Caki2 (cell line): ENCODE measurements around the gene AARSD1. TPM values are rescaled to one million over a fixed set of nuclear protein-coding genes. Genes with fewer than 3 reads are reported as not detected.
"Not testable (repeated sequence)": the region's sequence is repeated elsewhere in the genome, so short reads cannot be mapped to it uniquely, and the experiment has no call there.

Experiments used
- DNase-seq: peaks from one replicate; pipeline ENCODE4 v3.0.0-alpha.2; 2015; ENCODE audit warnings: low read depth
- in situ Hi-C: cut with HindIII; loops from 2 replicates; pipeline ENCODE4 v1.10.0; 2016; ENCODE audit warnings: low sequenced_read_pairs, low pct_unique_long_range_greater_than_20kb, mixed read lengths
- total RNA-seq: library from RNA; depleted of rRNA; stranded (reverse); fragments of >200 nt; shearing (Covaris generic); gene quantifications from 2 replicates; pipeline ENCODE4 v1.2.3, GENCODE V29; 2014; ENCODE audit warnings: low replicate concordance

The AARSD1 gene
- total RNA-seq, 1 experiment from 2014 or later: 50.3 TPM

DNA sequence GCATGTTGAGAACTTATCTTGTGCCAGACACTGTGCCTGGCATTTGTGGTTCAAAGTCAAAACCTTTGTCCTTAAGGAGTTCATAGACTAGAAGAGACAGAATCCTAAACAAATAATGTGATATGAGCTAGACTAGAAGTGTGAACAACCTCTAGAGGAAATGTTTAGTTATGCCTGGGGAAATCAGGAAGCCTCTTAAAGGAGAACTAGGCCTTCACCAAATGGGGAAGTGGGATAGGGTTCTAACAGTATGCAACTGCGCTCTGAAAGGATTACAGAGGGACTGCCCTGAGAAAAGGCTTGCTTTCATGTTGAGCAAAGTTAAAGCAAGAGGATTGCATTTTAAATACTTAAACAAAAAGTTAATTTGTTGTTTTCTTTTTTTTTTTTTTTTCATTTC is 21.0 kb upstream of the AARSD1 start:
- DNase-seq: no peak
- in situ Hi-C loops: no loop called here

DNA sequence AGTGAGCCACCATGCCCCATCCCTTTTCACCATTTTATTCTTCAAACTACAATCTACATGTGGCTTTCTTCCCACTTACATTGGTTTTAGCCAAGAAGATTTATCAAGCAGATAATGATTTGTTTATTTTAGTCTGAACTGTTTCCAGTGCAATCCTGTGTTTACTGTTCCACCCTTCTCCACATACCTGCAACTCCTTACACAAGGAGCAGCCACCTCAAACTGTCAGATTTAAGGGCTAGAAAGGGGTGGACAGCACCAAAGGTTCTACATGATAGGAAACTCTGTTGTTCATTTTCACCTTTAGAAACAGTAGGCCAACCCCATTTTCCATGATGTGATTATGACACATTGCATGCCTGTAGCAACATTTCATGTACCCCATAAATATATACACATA is 18.0 kb upstream of the AARSD1 start:
- no peak for DNase-seq
- in situ Hi-C loops: no loop called here

DNA sequence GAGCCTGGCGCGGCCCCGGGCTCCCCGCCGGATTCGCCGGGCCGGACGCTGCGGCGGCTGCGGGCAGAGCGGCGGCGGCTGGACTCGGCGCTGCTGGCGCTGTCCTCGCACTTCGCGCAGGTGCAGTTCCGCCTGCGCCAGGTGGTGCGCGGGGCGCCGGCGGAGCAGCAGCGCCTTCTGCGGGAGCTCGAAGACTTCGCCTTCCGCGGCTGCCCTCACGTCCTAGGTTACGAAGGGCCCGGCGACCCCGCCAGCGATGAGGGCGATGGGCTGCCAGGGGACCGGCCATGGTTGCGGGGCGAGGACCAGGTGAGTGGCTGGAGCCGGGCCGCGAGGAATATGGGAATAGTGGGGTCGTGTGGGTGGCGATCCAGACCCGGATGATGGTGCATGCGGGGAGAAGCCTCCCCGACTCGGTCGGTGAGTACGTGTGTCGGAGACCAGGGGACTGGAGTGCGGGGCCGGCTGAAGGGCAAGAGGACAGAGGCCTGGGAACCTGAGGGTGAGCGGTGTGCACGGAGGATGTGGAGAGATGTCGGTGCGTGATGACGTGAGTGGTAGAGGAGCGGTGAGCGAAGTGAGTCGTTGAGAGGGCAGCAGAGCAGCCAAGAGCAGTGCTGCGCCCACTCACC is 16.6 kb upstream of the AARSD1 start:
- DNase-seq: peak; percentile 49
- in situ Hi-C loops: no loop called here

DNA sequence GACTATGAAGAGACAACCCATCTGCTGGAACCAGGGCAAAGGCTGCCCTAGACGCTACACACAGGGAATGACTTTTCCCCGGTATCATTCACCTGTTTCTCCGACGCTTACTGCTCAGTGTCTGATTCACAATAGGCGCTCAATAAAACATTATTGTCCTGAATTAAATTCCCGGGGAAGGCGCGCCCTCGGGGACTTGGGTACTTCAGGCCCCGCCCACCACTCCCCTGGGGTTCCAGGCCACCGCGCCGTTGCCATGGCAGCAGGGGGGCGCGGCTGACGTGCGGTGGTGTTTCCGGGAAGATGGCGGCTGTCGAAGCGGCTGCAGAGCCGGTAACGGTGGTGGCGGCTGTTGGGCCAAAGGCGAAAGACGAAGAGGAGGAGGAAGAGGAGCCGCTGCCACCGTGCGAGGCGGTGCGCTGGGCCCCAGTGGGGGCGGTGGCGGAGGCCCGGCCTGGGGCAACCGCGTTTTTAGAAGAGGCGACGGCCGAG is 16.1 kb upstream of the AARSD1 start, which contains the start of gene RUNDC1:
RUNDC1 (plus strand) TSS at position 292 of the 492 bp plus-strand sequence; CDS start at position 304, 12 bp downstream.
- DNase-seq: peak; percentile 86
- in situ Hi-C loops: no loop called here

DNA sequence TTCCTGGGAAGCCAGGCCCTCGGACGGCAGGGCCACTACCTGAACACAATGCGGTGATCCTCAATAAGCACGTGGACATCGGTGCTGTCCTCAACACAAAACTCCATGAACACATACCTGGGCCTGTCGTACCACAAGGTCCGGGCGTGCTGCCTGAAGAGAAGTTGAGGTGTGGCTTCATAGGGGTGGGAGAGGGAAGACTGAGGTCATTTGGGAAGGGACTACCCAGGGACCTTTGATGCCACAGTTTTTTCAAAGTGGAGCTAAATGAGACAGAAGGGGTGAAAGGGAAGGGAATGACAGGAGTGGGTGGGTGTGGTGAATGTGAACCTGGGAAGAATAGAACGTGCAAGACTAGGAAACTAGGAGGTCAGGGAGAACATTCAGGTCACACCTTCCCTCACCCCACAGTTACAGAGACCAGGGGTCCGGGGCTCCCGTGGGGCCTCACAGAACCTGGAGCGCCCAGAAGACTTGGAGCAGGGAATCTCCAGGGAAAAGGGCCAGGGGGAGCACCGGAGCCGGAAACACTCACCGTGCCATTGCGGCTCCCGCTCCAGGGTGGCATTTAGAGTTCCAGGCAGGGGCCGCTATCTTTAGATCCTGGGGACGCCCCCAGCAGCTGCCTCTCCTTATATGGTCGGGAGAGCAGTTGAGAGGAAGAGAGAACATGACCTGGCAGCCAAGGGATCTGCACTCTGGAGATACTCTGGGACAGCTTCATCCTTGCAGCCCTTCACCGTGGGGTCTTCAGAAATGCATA is 15.4 kb upstream of the AARSD1 start, which contains the start of gene PTGES3L:
PTGES3L (minus strand) TSS at position 570 of the 763 bp plus-strand sequence; CDS start at position 543, 27 bp downstream.
- in situ Hi-C loops: no loop called here
- no peak for DNase-seq

DNA sequence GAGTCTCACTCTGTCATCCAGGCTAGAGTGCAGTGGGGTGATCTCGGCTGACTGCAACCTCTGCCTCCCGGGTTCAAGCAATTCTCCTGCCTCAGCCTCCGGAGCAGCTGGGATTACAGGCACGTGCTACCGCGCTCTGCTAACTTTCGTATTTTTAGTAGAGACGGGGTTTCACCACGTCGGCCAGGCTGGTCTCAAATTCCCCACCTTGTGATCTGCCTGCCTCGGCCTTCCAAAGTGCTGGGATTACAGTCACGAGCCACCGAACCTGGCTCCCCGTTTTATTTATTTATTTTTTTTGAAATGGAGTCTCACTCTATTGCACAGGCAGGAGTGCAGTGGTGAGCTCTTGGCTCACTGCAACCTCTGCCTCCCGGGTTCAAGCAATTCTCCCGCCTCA is 11.4 kb upstream of the AARSD1 start:
- in situ Hi-C loops, DNase-seq: not testable (repeated sequence)

DNA sequence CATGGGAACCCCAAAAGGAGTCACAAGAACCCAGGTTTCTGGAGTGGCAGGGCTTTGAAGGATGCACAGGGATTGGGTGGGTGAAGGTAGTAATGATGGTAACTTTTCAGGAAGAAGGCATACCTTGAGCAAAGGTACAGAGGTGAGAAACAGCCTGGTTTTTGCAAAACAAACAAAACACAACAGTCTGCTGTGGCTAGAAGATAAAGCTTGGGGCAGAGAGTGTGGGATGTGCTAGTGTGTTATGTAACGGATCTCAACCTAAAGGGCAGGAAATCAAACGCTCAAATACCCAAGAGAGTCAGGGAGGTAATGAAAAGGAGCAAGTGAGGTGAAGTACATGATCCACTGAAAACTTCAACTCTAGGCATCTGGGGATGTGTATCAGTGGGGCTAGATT is 11.0 kb upstream of the AARSD1 start:
- DNase-seq: no peak
- in situ Hi-C loops: no loop called here

DNA sequence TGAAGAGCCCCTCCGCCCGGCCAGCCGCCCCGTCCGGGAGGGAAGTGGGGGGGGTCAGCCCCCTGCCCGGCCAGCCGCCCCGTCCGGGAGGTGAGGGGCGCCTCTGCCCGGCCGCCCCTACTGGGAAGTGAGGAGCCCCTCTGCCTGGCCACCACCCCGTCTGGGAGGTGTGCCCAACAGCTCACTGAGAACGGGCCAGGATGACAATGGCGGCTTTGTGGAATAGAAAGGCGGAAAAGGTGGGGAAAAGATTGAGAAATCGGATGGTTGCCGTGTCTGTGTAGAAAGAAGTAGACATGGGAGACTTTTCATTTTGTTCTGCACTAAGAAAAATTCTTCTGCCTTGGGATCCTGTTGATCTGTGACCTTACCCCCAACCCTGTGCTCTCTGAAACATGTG is 9.1 kb upstream of the AARSD1 start:
- DNase-seq, in situ Hi-C loops: not testable (repeated sequence)

DNA sequence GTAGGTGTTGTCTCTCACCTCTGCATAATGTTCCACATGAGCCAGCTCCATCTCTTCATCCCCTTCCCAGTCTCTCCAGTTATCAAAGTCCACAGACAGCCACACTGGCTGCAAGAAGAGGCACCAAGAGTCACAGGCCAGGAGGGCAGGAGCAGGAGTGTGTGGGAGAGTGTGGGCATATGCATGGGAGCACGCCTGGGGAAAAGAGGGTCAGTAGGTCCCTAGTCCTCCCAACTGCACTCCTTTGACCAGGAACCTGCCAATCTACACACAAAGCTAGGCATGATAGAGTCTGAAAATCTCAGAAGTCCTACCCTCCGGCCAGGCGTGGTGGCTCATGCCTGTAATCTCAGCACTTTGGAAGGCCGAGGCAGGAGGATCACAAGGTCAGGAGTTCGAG is 7.3 kb upstream of the AARSD1 start:
- in situ Hi-C loops: no loop called here
- no peak for DNase-seq

DNA sequence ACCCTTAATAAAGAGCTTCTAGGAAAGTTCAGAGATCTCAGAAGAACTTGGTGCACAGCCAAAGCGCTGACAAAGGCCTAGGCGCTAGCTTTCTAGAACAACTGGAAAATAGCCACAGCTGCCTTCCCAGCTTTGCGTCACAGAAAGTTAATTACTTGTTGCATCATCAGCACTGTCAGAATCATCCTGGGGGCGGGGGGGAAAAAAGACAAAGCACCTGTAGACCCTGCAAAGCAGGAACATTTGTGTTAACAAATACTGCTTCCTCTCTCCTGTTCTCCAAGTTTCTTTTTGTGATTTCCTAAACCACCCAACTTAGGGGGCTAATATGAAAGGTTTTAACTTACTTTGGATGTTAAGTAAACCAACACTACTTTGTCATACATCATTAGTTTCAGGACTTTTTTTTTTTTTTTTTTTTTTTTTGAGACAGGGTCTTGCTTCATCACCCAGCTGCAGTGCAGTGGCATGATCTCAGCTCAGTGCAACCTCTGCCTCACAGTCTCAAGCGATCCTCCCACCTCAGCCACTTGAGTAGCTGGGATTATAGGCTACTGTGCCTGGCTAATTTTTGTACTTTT is 4.8 kb upstream of the AARSD1 start:
- in situ Hi-C loops: no loop called here
- DNase-seq: peak; percentile 80

DNA sequence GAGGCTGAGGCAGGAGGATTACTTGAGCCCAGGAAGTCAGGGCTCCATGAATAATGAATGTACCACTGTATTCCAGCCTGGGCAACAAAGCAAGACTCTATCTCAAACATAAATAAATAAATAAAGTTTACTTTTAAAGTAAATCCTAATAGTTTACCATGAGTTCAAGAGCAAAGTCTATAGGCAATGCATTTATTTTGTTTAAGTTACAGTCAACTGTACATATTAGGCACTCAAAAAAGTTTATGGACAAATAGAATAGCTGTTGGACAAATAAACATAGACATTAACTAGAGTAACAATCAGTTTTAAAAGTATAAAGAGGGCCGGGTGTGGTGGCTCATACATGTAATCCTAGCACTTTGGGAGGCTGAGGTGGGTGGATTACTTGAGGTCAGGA is 3.7 kb upstream of the AARSD1 start:
- DNase-seq: no peak
- in situ Hi-C loops: no loop called here

DNA sequence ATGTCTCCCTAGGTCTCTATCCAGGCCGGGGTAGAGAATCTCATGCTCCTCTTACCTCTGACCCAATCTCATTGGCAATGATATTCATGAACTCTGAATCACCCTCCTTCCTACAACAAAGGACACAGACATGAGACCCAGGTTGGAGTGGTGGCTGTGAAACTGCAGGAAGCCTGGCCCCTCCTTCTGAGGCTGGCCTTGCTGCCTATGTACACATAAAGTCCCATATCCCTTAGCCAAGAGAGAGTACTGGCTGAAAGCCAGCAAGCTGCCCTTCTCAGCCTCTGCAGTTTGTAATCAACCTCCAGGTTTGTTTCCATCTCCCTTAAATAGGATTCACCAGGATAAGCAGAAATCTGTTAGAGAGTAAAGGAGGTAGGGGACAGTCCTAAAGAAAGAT is 10.6 kb downstream of the AARSD1 start:
- in situ Hi-C loops: no loop called here
- peak; percentile 21 for DNase-seq

DNA sequence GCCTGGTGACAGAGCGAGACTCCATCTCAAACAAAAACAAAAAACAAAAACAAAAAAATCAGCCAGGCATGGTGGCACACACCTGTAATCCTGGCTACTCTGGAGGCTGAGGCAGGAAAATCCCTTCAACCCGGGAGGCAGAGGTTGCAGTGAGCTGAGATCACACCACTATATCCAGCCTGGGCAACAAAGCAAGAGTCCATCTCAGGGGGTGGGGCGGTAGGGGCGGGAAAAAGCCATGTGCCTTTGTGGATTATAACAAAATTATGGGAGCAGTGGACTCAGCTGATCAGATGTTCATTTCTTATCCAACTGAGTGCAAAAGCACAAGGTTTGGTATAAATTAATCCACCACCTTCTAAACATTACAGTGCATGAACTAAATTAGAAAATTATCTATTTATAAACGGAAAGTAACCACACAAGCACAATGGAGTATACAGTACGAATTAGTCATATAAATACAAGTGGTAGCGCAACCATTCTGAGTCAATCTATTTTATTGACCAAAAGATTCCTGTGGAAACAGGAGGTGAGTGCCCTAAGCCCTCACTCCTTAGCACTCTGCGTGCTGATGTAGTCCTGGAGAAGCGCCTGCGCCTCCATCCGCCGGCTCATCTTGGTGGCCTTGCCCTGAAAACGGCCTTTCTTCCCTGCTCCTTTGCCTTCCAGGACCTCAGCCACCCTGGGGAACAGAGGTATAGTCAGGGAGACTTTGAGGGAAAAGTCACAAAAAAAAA is 14.0 kb downstream of the AARSD1 start:
- DNase-seq: no peak
- in situ Hi-C loops: no loop called here

DNA sequence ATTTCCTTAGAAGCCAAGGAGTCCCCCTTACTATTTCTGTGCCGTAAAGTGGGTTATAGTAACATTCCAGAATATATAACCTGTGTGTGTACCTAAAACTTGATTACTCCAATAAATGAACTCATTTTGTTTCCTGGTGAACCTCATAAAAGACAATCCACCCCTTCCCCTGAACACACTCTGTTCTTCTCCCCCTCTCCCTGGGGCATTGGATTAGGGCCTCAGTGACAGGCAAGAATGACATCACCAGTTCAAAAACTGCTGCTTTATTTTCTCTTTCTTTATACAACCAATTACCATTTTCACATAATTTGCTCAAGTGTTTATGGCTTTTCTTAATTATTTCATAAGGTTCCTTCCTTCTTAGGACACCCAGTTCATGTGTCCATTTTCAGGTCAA is 17.4 kb downstream of the AARSD1 start:
- no peak for DNase-seq
- in situ Hi-C loops: no loop called here

DNA sequence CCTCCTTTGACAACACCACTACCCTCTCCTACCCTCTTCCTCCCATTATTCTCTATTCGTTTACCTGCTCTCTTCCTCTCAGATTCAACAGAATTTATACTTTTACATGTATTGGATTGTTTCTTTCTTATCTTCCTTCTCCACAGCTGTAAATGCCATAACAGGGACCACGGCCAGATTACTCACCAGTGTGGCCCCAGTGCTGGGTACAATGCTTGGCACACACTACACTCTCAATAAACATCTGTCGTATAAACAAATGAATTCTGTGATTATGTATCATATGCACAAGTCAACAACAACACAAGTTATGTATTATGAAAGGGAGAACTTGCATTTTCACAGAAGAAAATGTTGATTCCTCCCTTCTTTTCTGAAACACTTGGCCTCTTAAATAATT is 20.0 kb downstream of the AARSD1 start:
- no peak for DNase-seq
- in situ Hi-C loops: no loop called here

DNA sequence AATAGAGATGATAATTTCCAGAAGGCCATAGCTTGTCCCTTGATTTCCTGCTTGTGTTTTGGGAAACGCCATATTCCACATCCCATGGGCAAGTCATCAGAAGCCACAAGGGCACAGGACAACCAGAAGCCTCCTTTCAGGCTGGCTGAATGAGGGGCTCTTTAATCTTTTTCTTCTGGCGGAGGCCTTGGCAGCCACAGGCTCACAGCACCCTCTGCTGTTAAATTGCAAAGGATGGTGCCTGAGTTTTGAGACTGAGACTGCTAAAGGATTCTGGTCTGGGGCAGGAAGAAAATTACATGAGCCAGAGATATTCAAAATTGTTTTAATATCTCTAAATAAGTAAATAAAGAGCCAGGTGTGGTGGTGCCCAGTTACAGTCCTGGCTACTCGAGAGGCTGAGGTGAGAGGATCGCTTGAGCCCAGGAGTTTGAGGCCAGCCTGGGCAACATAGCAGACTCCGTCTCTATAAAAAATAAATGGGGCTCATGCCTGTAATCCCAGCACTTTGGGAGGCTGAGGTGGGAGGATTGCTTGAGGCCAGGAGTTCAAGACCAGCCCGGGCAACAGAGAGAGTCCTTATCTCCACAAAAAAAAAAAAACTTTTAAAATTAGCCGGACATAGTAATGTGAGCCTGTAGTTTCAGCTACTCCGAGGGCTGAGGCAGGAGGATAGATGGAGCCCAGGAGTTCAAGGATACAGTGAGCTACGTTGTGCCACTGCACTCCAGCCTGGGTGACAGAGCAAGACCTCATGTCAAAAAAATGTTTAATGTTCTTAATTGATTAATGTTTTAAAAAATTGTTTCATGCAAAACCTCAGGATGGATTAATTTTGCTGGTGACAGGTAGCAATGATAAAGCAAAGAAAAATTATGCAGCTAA is 26.3 kb downstream of the AARSD1 start:
- DNase-seq: peak; percentile 54
- in situ Hi-C loops: no loop called here

DNA sequence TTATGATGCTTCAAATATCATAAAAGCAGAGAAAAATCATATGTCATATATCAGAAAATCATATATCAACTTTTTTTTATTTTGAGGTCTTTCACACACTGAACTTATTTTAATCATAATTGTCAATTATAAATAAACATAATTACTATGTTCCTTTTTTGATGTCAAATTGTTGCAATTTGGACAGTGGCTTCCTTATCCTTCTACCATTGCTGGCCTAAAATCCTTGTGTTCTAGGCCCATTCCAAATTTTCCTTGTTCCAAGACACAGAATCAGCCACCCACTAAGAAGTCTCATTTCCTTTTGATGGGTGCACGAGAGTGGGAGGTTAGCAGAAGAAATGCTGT is 34.8 kb downstream of the AARSD1 start:
- no peak for DNase-seq
- in situ Hi-C loops: no loop called here
